Large intestine (tissue), 3 donors: ENCODE measurements around the gene TRMT10A. TPM values are rescaled to one million over a fixed set of nuclear protein-coding genes. Genes with fewer than 3 reads are reported as not detected.
A peak's percentile ranks its signal among the peaks of the same experiment; 100 is the strongest.

Source experiments
- DNase-seq, 2 donors: peaks; one replicate each; pipeline versions ENCODE4 v3.0.0 to v3.0.0-alpha.2; 2013
- H3K27ac ChIP-seq: one replicate; pipeline ENCODE4 v1.5.1; 2013; ENCODE audit warnings: low read length
- H3K27me3 ChIP-seq: 2 replicates; pipeline ENCODE4 v1.6.1; 2013; ENCODE audit warnings: low read length; ENCODE audit not compliant: control insufficient read depth, insufficient read depth
- H3K36me3 ChIP-seq: 2 replicates; pipeline ENCODE4 v1.6.1; 2013; ENCODE audit warnings: low read length; ENCODE audit not compliant: control insufficient read depth, insufficient read depth
- H3K4me1 ChIP-seq: one replicate; pipeline ENCODE4 v1.6.1; 2013; ENCODE audit warnings: low read length; ENCODE audit not compliant: control insufficient read depth, insufficient read depth
- H3K4me3 ChIP-seq: one replicate; pipeline ENCODE4 v1.5.1; 2013; ENCODE audit warnings: low read length
- H3K9me3 ChIP-seq: one replicate; pipeline ENCODE4 v1.6.1; 2013; ENCODE audit warnings: mild to moderate bottlenecking, low read depth, low read length, moderate library complexity; ENCODE audit not compliant: control insufficient read depth
- WGBS: methylation state at CpG from one replicate; pipeline ENCODE4 v1.1.5; 2013; ENCODE audit warnings: low lambda C conversion rate; ENCODE audit not compliant: insufficient coverage; 5-methylcytosine and 5-hydroxymethylcytosine counted together
- polyA plus RNA-seq: library from polyadenylated mRNA; unstranded; fragments of 120-200 nt; gene quantifications from one replicate; pipeline ENCODE4 v1.2.1, GENCODE V29; 2013

Gene TRMT10A
- polyA plus RNA-seq, 1 donor: 9.4 TPM

DNA sequence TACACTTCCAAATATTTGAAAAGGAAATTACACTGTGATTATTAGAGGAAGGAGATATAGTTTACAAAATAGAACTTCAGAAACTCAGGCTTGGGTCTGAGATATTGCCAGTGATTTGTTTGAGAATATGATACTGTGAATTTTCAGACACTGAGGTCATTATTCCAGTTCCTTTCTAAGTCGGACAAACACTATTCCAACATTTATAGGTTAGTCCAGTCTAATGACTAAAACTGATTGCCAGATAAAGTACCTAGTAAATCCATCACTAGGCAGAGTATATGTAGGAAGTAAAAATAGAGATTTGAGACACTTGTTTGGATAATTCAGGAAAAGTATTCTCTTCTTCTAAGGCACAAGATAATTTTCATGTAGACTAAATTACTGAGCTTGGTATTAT lies 24.0 kb upstream of the TRMT10A start:
- Histone ChIP-seq H3K36me3 (peaks cover 36% of the 10 kb centered on the region), H3K9me3 (no peaks in the 10 kb centered on the region), H3K27me3 (no peaks in the 10 kb centered on the region), H3K4me3 (no peak overlapping the region), H3K27ac (peak overlapping the region; percentile 74), H3K4me1 (peaks cover 34% of the 10 kb centered on the region)
- DNase-seq: peak in 1 of 2 donors; percentile 46
- WGBS: 17% methylated on average over 1 of the region's 1 CpG

DNA sequence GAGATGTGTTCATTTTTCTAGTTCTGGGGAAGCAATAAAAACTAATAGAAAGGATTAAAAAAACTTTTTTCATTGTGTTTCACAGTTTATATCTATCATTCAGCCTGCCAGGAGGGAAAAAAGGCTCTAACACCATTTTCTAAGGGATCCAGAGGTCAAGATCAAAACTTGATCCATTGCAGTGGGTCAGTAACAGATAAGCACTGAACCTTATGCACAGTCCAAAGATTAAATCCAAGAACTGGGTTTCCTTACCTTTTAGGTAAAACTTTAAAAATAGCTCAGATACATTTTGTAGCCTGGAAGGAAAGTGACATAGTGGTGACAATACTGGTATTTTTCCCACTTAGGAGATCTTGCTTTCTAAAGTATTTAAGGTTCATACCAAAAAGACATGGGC lies 23.5 kb upstream of the TRMT10A start:
- no peak overlapping the region for H3K4me3 ChIP-seq
- H3K27ac ChIP-seq: peak overlapping the region; percentile 74
- no peaks in the 10 kb centered on the region for H3K27me3 ChIP-seq
- no peaks in the 10 kb centered on the region for H3K9me3 ChIP-seq
- peak in 1 of 2 donors; percentile 75 for DNase-seq
- H3K4me1 ChIP-seq: peaks cover 36% of the 10 kb centered on the region
- peaks cover 35% of the 10 kb centered on the region for H3K36me3 ChIP-seq

DNA sequence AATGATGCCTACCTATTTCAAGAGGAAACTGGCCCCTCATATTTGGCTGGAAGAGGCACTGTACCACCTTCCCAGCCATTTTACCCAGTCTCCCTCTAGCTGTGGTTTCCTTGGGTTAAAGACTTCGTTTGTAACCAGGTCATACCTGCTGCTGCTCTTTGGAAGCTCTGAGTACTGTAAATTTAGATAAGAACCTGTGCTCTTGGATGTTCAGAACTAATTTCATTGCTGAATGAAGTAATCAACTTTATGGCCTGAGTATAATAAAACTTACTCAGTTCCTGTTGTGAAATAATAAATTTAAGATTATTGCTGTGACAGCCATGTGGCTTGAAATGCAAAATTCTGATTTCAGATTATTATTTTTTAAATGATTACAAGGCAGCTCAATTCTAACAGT lies 23.0 kb upstream of the TRMT10A start:
- DNase-seq: peak; percentile 75 to 88
- peaks cover 40% of the 10 kb centered on the region for H3K4me1 ChIP-seq
- no peaks in the 10 kb centered on the region for H3K9me3 ChIP-seq
- H3K27me3 ChIP-seq: no peaks in the 10 kb centered on the region
- peaks cover 36% of the 10 kb centered on the region for H3K36me3 ChIP-seq
- H3K4me3 ChIP-seq: no peak overlapping the region
- peak overlapping the region; percentile 74 for H3K27ac ChIP-seq
- WGBS: no CpG with 5 or more reads among the region's 1 CpG

DNA sequence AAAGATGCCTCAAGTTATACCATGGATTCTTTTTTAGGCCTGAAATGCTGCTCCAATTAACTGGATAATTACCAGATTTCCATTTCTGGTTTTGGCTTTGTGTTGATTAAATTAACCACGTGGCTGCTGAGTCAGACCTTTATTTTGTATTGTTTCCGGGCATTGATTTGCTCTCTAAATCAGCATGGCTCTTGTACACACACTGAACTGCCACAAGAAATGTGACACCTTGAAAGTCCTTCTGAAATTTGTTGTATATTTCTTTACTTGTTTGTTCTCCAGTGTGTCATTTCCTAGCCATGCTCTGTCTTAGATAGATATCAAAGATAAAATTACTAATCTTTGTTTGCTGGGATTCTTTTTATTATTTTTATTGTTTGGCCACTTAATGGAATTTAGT lies 22.5 kb upstream of the TRMT10A start:
- peak in 1 of 2 donors; percentile 45 for DNase-seq
- no CpG with 5 or more reads among the region's 2 CpGs for WGBS
- peaks cover 42% of the 10 kb centered on the region for H3K4me1 ChIP-seq
- H3K27ac ChIP-seq: peak overlapping the region; percentile 74
- no peaks in the 10 kb centered on the region for H3K9me3 ChIP-seq
- H3K27me3 ChIP-seq: no peaks in the 10 kb centered on the region
- H3K36me3 ChIP-seq: peaks cover 34% of the 10 kb centered on the region
- no peak overlapping the region for H3K4me3 ChIP-seq

DNA sequence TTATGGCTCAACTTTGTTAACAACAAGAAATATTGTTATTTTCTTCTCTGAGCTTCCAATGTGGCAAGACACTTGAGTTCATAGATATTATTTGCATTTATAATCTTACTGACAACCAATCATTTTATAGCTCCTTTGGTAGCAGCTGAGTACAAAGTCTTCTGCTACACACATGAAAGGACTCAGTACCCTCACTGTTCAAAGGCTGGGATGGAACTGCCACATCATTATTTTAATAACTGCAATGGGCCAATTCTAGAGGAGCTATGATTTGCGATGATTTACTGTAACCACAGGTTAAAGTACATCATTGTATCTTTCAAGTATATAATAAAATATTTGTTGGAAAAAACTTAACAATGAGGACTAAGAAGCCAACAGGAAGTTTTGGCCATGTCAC lies 21.7 kb upstream of the TRMT10A start:
- WGBS: no CpG with 5 or more reads among the region's 1 CpG
- Histone ChIP-seq H3K36me3 (peaks cover 27% of the 10 kb centered on the region), H3K4me3 (no peak overlapping the region), H3K27ac (peak overlapping the region; percentile 81), H3K27me3 (no peaks in the 10 kb centered on the region), H3K4me1 (peaks cover 45% of the 10 kb centered on the region), H3K9me3 (no peaks in the 10 kb centered on the region)
- peak; percentile 79 to 94 for DNase-seq

DNA sequence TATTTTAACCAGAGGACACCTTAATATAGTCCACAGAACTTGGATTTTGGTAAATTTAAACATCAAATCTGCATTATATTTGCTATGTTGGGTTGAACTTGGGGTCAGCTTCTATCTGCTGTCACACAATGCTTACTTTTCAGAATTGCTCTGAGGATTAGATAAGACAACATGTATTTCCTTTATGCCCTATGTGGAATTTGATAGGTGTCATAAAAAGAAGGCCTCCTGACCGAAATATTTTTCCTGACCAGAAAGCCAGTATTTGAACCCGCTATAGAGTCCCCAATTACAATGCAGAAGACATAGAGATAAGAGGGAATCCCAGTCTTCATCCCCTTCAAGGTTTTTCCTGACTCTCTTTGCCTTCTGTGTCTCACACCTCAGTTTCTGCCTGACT lies 14.9 kb upstream of the TRMT10A start:
- peaks cover 17% of the 10 kb centered on the region for H3K4me1 ChIP-seq
- DNase-seq: peak in 1 of 2 donors; percentile 81
- H3K27ac ChIP-seq: peak overlapping the region; percentile 87
- H3K9me3 ChIP-seq: no peaks in the 10 kb centered on the region
- WGBS: no CpG with 5 or more reads among the region's 2 CpGs
- peaks cover 11% of the 10 kb centered on the region for H3K36me3 ChIP-seq
- peak overlapping the region; percentile 60 for H3K4me3 ChIP-seq
- H3K27me3 ChIP-seq: no peaks in the 10 kb centered on the region

DNA sequence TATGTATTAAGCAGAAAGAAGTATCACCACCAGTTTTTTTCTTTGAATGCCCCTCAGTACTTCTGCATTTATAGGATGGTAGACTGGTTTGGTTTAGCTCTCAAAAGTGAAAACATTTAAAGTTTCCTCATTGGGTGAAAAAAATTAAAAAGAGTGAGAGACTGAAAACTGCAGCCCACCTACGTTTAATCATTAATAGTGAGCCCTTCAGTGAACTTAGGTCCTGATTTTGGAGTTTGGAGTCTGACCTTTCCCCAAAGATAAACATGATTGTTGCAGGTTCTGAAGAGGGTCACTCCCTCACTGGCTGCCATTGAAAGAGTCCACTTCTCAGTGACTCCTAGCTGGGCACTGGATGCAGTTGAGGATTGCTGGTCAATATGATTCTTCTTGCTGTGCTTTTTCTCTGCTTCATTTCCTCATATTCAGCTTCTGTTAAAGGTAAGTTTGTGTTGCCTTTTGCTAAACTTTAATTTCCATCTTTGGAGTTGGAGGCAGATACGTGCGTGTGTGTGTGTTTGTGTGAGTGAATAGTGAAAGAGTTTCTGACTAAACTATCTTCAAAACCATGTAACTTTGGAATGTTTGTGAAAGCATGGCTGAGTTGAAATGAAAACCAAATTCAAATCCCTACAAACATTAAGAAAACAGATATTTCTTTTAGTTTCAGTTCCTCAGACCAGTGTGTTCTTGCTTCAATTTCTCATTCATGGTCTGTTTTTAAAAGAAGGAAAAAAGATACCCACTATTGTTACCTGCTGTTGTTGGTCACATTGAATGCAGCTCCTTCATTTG lies 10.9 kb upstream of the TRMT10A start, which contains the start of gene MTTP:
Gene MTTP, plus strand, starts transcription at position 295 of the 795 bp plus-strand sequence. Its CDS starts 86 bp downstream, at position 381.
- H3K27ac ChIP-seq: peak within 1 kb of the TSS; percentile 92
- peak; percentile 66 to 84 for DNase-seq
- H3K4me3 ChIP-seq: peak within 1 kb of the TSS; percentile 60
- WGBS: no CpG with 5 or more reads among the region's 3 CpGs
- no peaks in the 10 kb centered on the region for H3K36me3 ChIP-seq
- peaks cover 15% of the 10 kb centered on the region for H3K4me1 ChIP-seq
- H3K27me3 ChIP-seq: no peaks in the 10 kb centered on the region
- no peaks in the 10 kb centered on the region for H3K9me3 ChIP-seq

DNA sequence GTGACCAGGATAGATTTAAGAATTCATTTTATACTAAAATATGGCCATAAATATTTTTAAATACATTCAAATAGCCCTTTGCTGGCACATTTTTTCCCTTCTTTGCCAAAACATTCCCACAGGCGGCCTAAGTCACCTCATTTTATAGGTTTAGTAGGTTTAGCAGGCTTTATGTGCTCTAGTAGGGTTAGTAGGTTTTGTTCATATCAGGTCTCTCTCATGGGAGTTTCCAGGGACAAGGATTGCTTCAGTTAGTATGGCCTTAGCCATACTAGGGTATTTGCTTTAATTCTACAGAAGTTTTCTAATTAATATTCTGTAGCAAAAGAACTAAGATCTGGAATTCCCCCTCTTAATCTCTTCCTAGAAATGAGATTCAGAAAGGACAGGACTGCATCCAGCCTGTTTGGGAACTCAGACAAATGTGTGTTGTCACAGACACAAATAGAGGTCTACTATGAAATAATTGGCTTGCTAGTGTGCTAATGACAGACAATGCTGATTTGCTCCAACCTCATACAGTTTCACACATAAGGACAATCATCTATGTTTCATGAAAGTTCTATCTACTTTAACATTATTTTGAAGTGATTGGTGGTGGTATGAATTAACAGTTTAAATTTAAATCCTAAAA lies 10.0 kb upstream of the TRMT10A start:
- peak in 1 of 2 donors; percentile 35 for DNase-seq
- H3K27ac ChIP-seq: peak overlapping the region; percentile 92

DNA sequence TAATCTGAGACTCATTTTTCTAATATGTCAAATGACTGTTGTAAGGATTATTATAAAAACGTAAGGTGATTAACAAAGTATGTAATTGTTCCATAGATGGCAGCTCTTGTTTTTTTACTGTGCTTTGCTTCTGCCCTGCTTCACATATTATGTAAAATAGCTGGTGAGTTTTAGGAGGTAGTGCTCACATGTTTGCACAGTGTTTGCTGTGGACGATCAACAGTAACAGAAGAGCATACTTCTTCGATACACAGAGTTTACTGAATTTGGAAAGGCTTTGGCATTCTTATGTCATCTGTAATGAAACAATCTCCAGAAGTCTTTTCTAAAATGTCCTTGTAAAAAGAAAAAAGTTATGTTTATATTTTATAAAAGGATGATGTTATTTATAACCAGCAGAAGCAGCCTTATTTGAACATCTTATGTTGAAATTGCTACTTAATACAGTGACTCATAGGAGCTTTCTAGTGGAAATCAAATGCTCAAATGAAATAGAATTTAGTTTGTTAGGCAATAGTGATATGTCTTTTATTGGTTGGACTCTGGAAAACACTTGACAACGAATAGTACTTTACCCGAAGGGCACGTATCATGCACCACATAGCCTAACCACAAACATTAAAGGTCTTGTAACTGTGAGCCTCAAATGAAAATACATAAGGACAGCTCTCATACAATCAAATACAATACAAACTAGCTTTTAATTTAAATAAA lies 8.8 kb upstream of the TRMT10A start:
- DNase-seq: peak; percentile 74 to 87
- Histone ChIP-seq H3K4me3 (no peak overlapping the region), H3K27me3 (no peaks in the 10 kb centered on the region), H3K4me1 (peaks cover 11% of the 10 kb centered on the region), H3K36me3 (no peaks in the 10 kb centered on the region), H3K27ac (peak overlapping the region; percentile 92), H3K9me3 (no peaks in the 10 kb centered on the region)
- 33% methylated on average over 1 of the region's 6 CpGs for WGBS

More for the DNA sequence above, 10.0 kb upstream of the TRMT10A start:
- Histone ChIP-seq H3K4me3 (no peak overlapping the region), H3K27me3 (no peaks in the 10 kb centered on the region), H3K36me3 (no peaks in the 10 kb centered on the region), H3K9me3 (no peaks in the 10 kb centered on the region), H3K4me1 (peaks cover 11% of the 10 kb centered on the region)
- WGBS: no CpG with 5 or more reads among the region's 1 CpG

DNA sequence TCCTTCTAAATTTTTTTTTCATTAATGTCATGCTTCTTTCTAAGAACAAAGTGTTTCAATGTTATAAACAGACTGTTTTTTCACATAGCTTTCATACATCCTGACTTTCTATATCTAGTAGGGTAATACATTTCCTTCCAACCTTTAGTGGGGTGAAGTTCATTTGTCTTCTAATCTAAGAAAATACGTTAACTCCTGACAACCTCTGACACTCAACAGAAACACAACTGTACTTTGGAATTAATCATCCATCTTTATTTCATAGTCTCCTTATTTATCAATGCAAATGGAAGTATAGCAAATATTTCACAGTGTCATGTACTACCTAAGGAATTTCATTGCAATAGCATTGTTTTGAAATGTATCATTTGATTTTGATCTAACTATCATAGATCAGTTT lies 8.0 kb upstream of the TRMT10A start:
- WGBS: no CpG with 5 or more reads among the region's 1 CpG
- peaks cover 11% of the 10 kb centered on the region for H3K4me1 ChIP-seq
- peak in 1 of 2 donors; percentile 78 for DNase-seq
- no peaks in the 10 kb centered on the region for H3K9me3 ChIP-seq
- no peak overlapping the region for H3K4me3 ChIP-seq
- no peaks in the 10 kb centered on the region for H3K36me3 ChIP-seq
- H3K27ac ChIP-seq: peak overlapping the region; percentile 92
- no peaks in the 10 kb centered on the region for H3K27me3 ChIP-seq
